ENCODE data around the gene ERGIC1. TPM values are rescaled to one million over a fixed set of nuclear protein-coding genes. Genes with fewer than 3 reads are reported as not detected.

The ERGIC1 gene
- total RNA-seq, 4 donors from 2014 or later: 113 to 180 (median 143) TPM

- H3K4me3 ChIP-seq: no peak overlapping the region
- DNase-seq: peak in 1 of 3 donors; percentile 49
- no peak for TF ChIP-seq CTCF (IDR thresholded peaks at IDR 0.05)
- no peak for TF ChIP-seq POLR2A (IDR thresholded peaks at IDR 0.05)
- H3K36me3 ChIP-seq: no peaks in the 10 kb centered on the region
- peak overlapping the region; percentile 42 to 79 (median 64) for H3K27ac ChIP-seq
- no peaks in the 10 kb centered on the region for H3K27me3 ChIP-seq
- H3K9me3 ChIP-seq: no peaks in the 10 kb centered on the region
- H3K4me1 ChIP-seq: peaks cover 0 to 12% (median 7%) of the 10 kb centered on the region in 4 donors
Observed at GRCh38 chr5:172793577-172794488, 40.2 kb upstream of the ERGIC1 start.

DNA sequence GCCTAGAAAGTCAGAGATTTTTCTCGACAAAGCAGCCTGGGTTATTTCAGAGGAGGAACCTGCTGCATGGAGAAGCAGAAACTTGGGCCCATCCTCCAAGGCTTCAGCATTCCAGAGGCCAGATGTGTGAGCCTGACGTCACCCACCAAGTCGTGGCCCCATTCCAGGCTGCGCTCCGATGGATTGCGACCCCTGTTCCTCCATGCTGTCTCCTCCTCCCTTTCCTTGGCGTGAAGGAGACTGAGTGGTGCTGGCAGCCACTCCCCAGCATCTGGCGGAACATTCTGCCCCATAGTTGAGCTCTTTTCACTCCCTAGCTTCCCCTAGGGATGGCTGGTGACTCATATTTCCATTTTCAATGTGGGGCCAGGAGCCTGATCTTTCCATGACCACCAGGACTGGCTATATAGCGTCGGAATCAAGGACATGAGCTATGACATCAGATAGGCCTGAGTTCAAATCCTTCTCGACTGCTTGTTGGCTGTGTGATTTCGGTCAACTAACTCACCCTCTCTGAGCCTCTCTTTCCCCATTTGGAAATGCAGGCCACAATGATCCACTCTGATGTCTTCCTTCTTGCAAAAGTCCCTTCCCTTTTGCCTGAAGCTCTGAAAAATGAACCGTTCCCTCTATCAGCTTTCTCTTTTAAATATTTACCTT lies 38.6 kb upstream of the ERGIC1 start:
- Histone ChIP-seq H3K27me3 (no peaks in the 10 kb centered on the region), H3K27ac (peak overlapping the region; percentile 32 to 79 (median 58)), H3K36me3 (no peaks in the 10 kb centered on the region), H3K4me3 (no peak overlapping the region), H3K9me3 (no peaks in the 10 kb centered on the region), H3K4me1 (no peaks in the 10 kb centered on the region)
- TF ChIP-seq CTCF (IDR thresholded peaks at IDR 0.05) (no peak), POLR2A (IDR thresholded peaks at IDR 0.05) (no peak)
- DNase-seq: peak; percentile 28 to 88 (median 70)

GRCh38 chr5:172796306-172796705 lies 37.7 kb upstream of the ERGIC1 start:
- no peak overlapping the region for H3K4me3 ChIP-seq
- peak in 1 of 3 donors; percentile 38 for DNase-seq
- H3K4me1 ChIP-seq: no peaks in the 10 kb centered on the region
- H3K36me3 ChIP-seq: no peaks in the 10 kb centered on the region
- H3K9me3 ChIP-seq: no peaks in the 10 kb centered on the region
- H3K27me3 ChIP-seq: no peaks in the 10 kb centered on the region
- TF ChIP-seq CTCF (IDR thresholded peaks at IDR 0.05) (no peak), POLR2A (IDR thresholded peaks at IDR 0.05) (no peak)
- H3K27ac ChIP-seq: peak overlapping the region; percentile 32 to 79 (median 46)

- TF ChIP-seq CTCF (IDR thresholded peaks at IDR 0.05): no peak
- TF ChIP-seq POLR2A (IDR thresholded peaks at IDR 0.05): no peak
- Histone ChIP-seq H3K36me3 (no peaks in the 10 kb centered on the region), H3K4me3 (no peak overlapping the region), H3K4me1 (no peaks in the 10 kb centered on the region), H3K9me3 (no peaks in the 10 kb centered on the region), H3K27ac (peak overlapping the region; percentile 8 to 56 (median 37)), H3K27me3 (no peaks in the 10 kb centered on the region)
- peak in 1 of 3 donors; percentile 21 for DNase-seq
Observed at GRCh38 chr5:172797771-172798191, 36.3 kb upstream of the ERGIC1 start.

DNA sequence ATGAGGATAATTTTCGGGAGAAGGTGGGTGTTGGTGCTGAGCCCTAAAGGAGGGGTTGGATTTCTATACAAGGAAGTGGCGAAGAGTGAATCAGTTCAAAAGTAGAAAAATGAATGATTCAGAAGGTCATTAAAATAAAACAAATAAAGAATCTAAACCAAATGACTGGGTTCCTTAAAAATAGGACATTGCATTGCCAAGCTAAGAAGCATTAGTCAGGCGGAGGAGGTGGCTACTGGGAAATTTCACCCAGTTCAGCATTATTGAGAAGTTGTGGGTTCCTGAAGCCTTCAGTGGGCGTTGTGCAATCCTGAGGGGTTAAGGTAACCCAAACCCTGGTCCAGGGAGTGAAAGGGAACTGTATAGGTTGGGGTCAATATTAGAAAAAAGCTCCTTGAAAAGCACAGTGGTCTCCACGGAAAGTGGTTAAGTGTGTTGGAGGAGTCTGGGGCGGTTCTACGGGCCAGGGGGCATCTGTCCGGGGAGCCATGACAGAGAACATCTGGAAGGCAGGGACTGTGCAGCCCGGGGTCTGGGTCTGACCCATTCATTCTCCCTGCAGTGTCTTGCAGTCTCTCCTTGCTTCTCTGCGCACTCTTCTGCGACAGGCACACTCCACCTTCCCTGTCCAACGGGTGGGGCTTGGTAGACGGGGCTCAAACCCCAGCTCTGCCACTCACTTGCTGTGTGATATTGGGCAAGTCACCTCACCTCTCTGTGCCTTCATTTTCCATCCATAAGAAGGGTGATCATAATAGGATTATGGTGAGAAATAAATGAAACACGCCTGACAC lies 35.4 kb upstream of the ERGIC1 start:
- no peaks in the 10 kb centered on the region for H3K9me3 ChIP-seq
- H3K4me3 ChIP-seq: no peak overlapping the region
- no peaks in the 10 kb centered on the region for H3K36me3 ChIP-seq
- peak in 1 of 3 donors; percentile 67 for DNase-seq
- H3K27ac ChIP-seq: peak overlapping the region; percentile 31 to 56 (median 52)
- TF ChIP-seq POLR2A (IDR thresholded peaks at IDR 0.05) (no peak), CTCF (IDR thresholded peaks at IDR 0.05) (no peak)
- no peaks in the 10 kb centered on the region for H3K27me3 ChIP-seq
- H3K4me1 ChIP-seq: no peaks in the 10 kb centered on the region
